VCaP (cell line): ENCODE measurements around the gene KARS1.
A peak's percentile ranks its signal among the peaks of the same experiment; 100 is the strongest.

Experiments used
- H3K27ac ChIP-seq: fragments of 450-650 bp; 2 replicates; pipeline ENCODE4 v1.5.1; 2017
- TF ChIP-seq, protein P1 (sequence below): fragments of 450-650 bp; conservative IDR thresholded peaks from 2 replicates; pipeline ENCODE4 v1.5.1; 2017; ENCODE audit warnings: mild to moderate bottlenecking, moderate library complexity

Gene KARS1

GRCh38 chr16:75624921-75625334 is 22.5 kb downstream of the KARS1 start:
- H3K27ac ChIP-seq, result no peak overlapping the region
- TF ChIP-seq, protein P1, sequence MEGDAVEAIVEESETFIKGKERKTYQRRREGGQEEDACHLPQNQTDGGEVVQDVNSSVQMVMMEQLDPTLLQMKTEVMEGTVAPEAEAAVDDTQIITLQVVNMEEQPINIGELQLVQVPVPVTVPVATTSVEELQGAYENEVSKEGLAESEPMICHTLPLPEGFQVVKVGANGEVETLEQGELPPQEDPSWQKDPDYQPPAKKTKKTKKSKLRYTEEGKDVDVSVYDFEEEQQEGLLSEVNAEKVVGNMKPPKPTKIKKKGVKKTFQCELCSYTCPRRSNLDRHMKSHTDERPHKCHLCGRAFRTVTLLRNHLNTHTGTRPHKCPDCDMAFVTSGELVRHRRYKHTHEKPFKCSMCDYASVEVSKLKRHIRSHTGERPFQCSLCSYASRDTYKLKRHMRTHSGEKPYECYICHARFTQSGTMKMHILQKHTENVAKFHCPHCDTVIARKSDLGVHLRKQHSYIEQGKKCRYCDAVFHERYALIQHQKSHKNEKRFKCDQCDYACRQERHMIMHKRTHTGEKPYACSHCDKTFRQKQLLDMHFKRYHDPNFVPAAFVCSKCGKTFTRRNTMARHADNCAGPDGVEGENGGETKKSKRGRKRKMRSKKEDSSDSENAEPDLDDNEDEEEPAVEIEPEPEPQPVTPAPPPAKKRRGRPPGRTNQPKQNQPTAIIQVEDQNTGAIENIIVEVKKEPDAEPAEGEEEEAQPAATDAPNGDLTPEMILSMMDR, result no peak

DNA sequence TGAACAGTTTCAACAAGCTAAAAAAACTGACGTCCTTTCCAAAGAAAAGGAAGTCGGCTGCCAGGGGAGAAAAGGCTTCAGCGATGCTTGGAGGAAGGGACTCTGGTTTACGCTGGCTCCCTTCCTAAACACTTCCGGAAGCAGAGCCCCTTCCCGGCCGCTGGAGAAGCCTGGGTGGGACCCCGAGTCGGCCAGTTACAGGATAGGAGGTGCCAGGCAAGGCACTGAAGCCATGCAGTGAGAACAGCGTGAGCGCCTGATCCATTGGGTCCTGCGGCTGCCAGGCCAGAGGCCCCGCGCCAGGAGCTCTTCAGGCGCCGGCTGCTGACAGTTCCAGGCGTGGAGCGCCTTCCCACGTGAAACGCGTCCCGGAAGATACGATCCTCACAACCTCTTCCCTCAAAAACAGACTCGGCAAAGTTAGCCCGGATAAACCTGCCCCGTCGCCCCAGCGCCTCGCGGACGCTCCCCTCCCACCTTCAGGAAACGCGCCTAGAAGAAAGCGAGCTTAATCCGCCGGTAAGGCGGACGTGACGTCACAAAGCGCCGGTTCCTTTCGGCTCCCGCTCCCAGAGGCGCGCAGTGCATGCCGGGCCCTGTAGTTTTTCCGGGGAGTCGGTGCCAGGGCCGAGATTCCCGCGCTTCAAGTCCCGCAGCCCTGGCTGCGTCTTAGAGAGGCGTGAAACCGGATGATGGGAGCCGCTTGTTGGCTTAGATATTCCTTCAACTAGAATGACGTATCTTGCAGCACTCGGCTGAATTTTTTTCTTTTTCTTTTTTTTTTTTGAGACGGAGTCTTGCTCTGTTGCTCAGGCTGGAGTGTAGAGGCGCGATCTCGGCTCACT is 24.5 kb downstream of the KARS1 start, which contains the start of gene ADAT1:
Gene ADAT1 (minus strand): TSS at position 521 of the 845 bp plus-strand sequence. CDS start 2,482 bp downstream, outside the sequence.
- TF ChIP-seq, protein P1, result no peak
- H3K27ac ChIP-seq, result peak within 1 kb of the TSS; percentile 76

- TF ChIP-seq, protein P1, result peak; percentile 74
- H3K27ac ChIP-seq, result no peak overlapping the region
Measured at GRCh38 chr16:75621170-75621477, 26.3 kb downstream of the KARS1 start.

- TF ChIP-seq, protein P1, result no peak
- H3K27ac ChIP-seq, result no peak overlapping the region
Measured at GRCh38 chr16:75620326-75621169, 26.9 kb downstream of the KARS1 start.

GRCh38 chr16:75618780-75619179 is 28.7 kb downstream of the KARS1 start:
- TF ChIP-seq, protein P1, result no peak
- no peak overlapping the region for H3K27ac ChIP-seq

GRCh38 chr16:75617121-75617520 is 30.3 kb downstream of the KARS1 start:
- TF ChIP-seq, protein P1, result no peak
- no peak overlapping the region for H3K27ac ChIP-seq

DNA sequence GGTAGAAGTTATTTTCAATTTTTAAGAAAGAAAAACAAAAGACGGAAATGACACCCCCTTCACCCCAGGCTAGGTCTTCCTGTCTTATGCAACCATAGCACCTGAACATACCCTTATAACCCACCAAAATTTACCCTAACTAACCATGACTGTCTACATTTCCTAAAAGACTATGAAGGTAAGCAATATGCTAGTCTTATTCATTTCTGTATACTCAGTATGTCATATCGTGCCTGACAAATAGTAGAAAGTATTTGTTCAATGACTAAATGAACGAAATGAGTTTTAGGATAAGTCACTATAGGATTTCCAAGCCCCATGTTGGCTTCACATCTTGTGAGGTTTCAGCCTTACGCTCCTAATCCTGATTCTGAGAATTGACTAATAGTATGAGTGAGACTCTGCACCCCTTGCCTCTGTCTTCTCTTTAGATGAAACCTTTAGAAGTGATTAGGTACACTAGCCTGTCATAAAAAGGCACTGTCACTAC is 30.9 kb downstream of the KARS1 start:
- H3K27ac ChIP-seq, result no peak overlapping the region

More for the DNA sequence above, 30.9 kb downstream of the KARS1 start:
- TF ChIP-seq, protein P1, result no peak
